ENCODE measurements around the gene RAC3. TPM values are rescaled to one million over a fixed set of nuclear protein-coding genes. Genes with fewer than 3 reads are reported as not detected.

The RAC3 gene
- total RNA-seq, 1 experiment from 2014 or later: 84.8 TPM

GRCh38 chr17:82022981-82023446 is 8.5 kb upstream of the RAC3 start, which contains the start of gene LRRC45:
Gene LRRC45, plus strand, starts transcription at chr17:82023305. Its CDS starts 339 bp downstream, at chr17:82023644.
- no peaks in the 10 kb centered on the region for H3K9me3 ChIP-seq (ENCODE audit: control insufficient read depth, low read depth, low read length)
- no CpG with 5 or more reads among the region's 42 CpGs for WGBS (ENCODE audit: extremely low coverage, insufficient read length, low lambda C conversion rate)
- H3T11ph ChIP-seq (ENCODE audit: low read length): no peak within 1 kb of the TSS
- no peak within 1 kb of the TSS for H4K91ac ChIP-seq (ENCODE audit: insufficient read length, low read depth, low read length)
- H3K56ac ChIP-seq (ENCODE audit: insufficient read length, low read depth, low read length): no peak within 1 kb of the TSS
- no peak within 1 kb of the TSS for H2AFZ ChIP-seq (ENCODE audit: low read length)
- H3K9ac ChIP-seq (ENCODE audit: extremely low read depth, insufficient read length, low read length): peak within 1 kb of the TSS; percentile 39
- peaks cover 5% of the 10 kb centered on the region for H3K79me1 ChIP-seq (ENCODE audit: insufficient read depth, low read depth, low read length, poor library complexity, severe bottlenecking)
- H2BK15ac ChIP-seq (ENCODE audit: low read depth, low read length): no peak within 1 kb of the TSS
- H2BK20ac ChIP-seq (ENCODE audit: low read depth, low read length, poor library complexity, severe bottlenecking): no peak within 1 kb of the TSS
- no peak within 1 kb of the TSS for H2BK120ac ChIP-seq (ENCODE audit: low read depth, low read length, poor library complexity, severe bottlenecking)
- H3K27me3 Mint-ChIP-seq (ENCODE audit: low read depth): no peaks in the 10 kb centered on the region; the same call in none of the 2 replicates
- H3K4me1 Mint-ChIP-seq: peaks cover 7 to 16% of the 10 kb centered on the region in 2 experiments
- no peaks in the 10 kb centered on the region for H3K79me2 ChIP-seq (ENCODE audit: insufficient read depth, low read length)
- peak; percentile 100 for DNase-seq
- no peak within 1 kb of the TSS for H3K18ac ChIP-seq (ENCODE audit: insufficient read length, low read depth, low read length)
- no peaks in the 10 kb centered on the region for H4K20me1 ChIP-seq (ENCODE audit: control insufficient read depth, insufficient read depth, insufficient read length)
- peak within 1 kb of the TSS; percentile 79 to 88 for H3K4me3 Mint-ChIP-seq
- no peak within 1 kb of the TSS for H3K27ac ChIP-seq (ENCODE audit: insufficient read length, low read depth, low read length)
- H3K27ac Mint-ChIP-seq: 0 out of 7 replicates have a peak within 1 kb of the TSS, but pooled peaks of 1 of the 3 experiments have one; percentile 49
- no peaks in the 10 kb centered on the region for H3K27me3 ChIP-seq (ENCODE audit: insufficient read depth, low read length)
- no peak within 1 kb of the TSS for H2BK5ac ChIP-seq (ENCODE audit: insufficient read length, low read length)
- no peak within 1 kb of the TSS for H2BK12ac ChIP-seq (ENCODE audit: insufficient read length, low read depth, low read length)
- peaks cover 5 to 12% (median 7%) of the 10 kb centered on the region in 3 experiments; a peak in 5 of 7 replicates for H3K36me3 Mint-ChIP-seq (ENCODE audit: insufficient read depth in 1 of 3, low read depth in 3 of 3)
- TF ChIP-seq CTCF (conservative IDR thresholded peaks at IDR 0.05): no peak
- no peaks in the 10 kb centered on the region for H3K4me1 ChIP-seq (ENCODE audit: insufficient read depth, low read length)
- H3K23ac ChIP-seq (ENCODE audit: insufficient read length, low read depth, low read length): no peak within 1 kb of the TSS
- H3K9me3 Mint-ChIP-seq: peaks cover 0 to 2% of the 10 kb centered on the region in 2 experiments; a peak in 1 of 5 replicates
- H3K4ac ChIP-seq (ENCODE audit: low read depth, low read length): no peak within 1 kb of the TSS
- H3K14ac ChIP-seq (ENCODE audit: insufficient read depth, low read length): peak within 1 kb of the TSS; percentile 67; the same call in 1 of the 2 replicates
- H2AK5ac ChIP-seq (ENCODE audit: insufficient read length, low read length): no peak within 1 kb of the TSS
- no peak within 1 kb of the TSS for H4K8ac ChIP-seq (replicated peaks; ENCODE audit: insufficient read length, low read depth, low read length)
- peak within 1 kb of the TSS; percentile 89 for H3K4me2 ChIP-seq (ENCODE audit: insufficient read depth, insufficient read length, low read length)
- peaks cover 5% of the 10 kb centered on the region for H3K23me2 ChIP-seq (ENCODE audit: insufficient read length, low read depth, low read length, poor library complexity, severe bottlenecking)
- H4K5ac ChIP-seq (ENCODE audit: insufficient read length, low read depth, low read length): no peak within 1 kb of the TSS

All from H9 (cell line).